ENCODE results near the gene LPGAT1.
"Not testable (repeated sequence)": the region's sequence is repeated elsewhere in the genome, so short reads cannot be mapped to it uniquely, and the experiment has no call there.

The LPGAT1 gene

DNA sequence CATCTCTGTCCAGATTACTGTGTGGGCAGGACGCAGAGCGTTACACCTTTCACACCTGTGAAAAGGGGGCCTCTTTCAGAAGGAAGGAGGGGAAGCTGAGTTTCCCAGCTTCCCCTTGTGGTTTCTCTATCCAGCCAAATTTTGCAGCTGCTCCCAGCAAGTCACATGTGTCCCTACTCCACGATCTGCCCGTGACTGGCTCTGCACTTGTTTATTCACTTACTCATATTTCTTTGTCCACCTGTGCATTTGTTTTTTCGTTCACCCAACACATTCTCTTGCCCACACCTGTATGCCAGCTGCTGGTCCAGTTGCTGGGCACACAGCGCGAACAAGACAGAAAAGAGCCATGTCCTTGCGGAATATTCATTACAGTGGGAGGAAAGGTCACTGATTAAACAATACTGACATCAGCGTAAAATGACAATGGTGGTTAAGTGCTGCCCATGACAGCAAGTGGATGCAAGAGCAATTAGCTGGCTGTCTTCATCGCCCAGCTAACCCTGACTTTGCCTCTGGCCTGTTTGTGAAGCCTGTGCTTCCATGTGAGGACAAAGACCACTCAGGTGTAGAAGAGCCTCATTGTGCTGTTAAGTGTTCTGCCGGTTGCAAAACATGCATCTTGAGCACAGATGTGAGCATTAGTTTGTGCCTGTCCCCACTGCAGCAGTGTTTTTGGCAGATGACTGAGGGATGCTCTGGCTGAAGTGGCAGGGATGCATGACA is 126.6 kb downstream of the LPGAT1 start:
- DNase-seq (ENCODE audit: low read depth) = no peak

DNA sequence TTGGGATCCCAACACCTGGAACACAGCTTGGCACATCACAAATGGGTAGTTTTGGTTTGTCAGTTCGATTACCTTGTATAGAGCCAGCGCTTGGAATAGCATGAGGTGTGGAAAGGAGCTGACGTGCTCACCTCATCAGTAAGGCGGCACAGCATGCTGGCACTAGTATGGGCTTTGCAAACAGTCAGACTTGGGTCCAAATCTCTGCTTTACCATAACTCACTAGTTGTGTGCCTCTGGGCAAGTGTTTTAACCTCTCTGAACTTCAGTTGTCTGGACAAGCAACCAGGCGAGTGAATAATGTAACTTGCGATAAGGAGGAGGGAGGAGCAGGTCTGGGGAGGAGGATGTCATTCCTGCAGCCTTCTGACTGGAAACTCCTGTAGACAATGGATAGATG is 128.8 kb downstream of the LPGAT1 start:
- no peak for DNase-seq (ENCODE audit: low read depth)

DNA sequence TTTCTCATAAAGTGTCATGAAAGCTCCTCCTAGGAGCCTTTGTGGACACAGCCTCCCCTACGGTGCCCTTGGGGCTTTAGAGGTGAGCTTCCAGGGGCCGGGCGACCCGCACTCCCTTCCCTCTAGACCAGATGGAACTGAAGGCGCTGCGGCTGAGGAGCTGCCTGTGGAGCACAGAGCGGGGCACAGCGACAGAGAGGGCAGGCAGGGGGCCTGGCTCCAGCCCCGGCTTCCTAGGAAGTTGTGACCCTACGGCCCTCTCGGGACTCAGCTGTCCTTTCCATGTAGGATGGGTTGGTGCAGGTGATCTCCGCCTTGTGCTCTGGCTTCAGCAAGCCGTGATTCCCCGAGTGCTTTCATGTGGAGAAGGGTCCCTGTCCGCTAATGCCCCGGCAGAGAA is 131.5 kb downstream of the LPGAT1 start:
- DNase-seq (ENCODE audit: low read depth) = no peak

GRCh38 chr1:211698161-211699026 is 132.2 kb downstream of the LPGAT1 start:
- peak; percentile 67 for DNase-seq (ENCODE audit: low read depth)

- DNase-seq (ENCODE audit: low read depth) = no peak
Measured at GRCh38 chr1:211697356-211697755, 133.2 kb downstream of the LPGAT1 start.

DNA sequence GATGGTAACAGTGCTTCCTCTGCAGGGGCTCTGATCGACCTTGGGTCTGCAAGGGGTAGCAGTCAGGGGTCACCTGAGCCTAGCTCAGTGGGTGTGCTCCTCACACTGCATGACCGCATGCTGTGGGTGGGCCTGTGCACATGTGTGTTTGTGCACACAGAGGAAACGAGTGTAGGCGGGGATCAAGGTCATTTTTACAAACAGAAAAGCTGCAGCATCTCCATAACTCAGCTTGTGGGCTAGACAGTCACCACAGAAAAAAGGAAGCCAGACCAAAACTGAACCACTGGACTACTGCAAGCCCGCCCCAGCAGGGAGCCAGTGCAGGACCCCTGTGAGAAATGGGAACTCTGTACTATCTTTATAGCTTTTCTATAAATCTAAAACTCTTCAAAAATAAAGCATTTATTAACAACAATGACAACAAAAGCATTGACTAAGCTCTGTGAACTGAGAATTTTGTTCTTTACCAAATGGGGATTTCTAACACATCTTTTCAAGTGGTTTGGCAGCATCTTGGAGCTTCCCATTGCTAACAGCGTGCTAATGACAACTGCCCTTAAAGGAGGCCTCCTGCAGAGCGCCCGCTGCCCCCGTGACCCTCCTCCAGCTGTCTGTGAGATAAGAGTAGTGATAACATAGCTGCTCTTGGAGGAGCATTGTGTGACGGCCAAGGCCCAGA is 135.3 kb downstream of the LPGAT1 start:
- no peak for DNase-seq (ENCODE audit: low read depth)

DNA sequence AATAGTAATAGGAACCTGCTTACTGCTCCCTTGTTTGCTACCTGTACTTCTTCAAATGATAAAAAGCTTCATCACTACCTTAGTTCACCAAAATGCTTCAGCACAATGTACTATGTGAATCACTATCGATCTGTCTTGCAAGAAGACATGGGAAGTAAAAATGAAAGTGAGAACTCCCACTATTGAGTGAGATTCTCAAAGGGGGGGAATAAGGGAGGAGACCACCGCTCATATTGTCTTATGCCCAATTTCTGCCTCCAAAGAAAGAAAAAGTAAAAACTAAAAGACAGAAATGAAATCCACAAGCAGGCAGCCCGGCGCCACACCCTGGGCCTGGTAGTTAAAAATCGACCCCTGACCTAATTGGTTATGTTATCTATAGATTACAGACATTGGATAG is 136.7 kb downstream of the LPGAT1 start:
- not testable (repeated sequence) for DNase-seq (ENCODE audit: low read depth)
